Esophagus squamous epithelium (tissue), 4 donors: Measurements from ENCODE around the gene AUTS2.

Experiments
- CTCF ChIP-seq, 6 experiments: fragments of 450-650 bp in 4 of 6; fragments of 200-600 bp in 2 of 6; sonication (generic) in 2 of 6; IDR thresholded peaks; one replicate each; pipeline ENCODE4 v1.5.1; 2016 to 2019; ENCODE audit warnings: antibody characterized with exemption in 6 of 6, mild to moderate bottlenecking in 4 of 6, moderate library complexity in 4 of 6
- POLR2A ChIP-seq, 4 donors: fragments of 450-650 bp; IDR thresholded peaks; one replicate each; pipeline ENCODE4 v1.6.1; 2017; ENCODE audit warnings: antibody characterized with exemption in 4 of 4, mild to moderate bottlenecking in 4 of 4, moderate library complexity in 3 of 4

- TF ChIP-seq CTCF (IDR thresholded peaks at IDR 0.05), result no peak
- no peak for TF ChIP-seq POLR2A (IDR thresholded peaks at IDR 0.05)
These were observed 22.6 kb upstream of the AUTS2 start for GRCh38 chr7:69575651-69576050.
